22Rv1 (cell line): ENCODE data around the gene BCR.

Source experiments
- H3K27ac ChIP-seq: fragments of 450-650 bp; 2 replicates; pipeline ENCODE4 v1.5.1; 2017
- CTCF ChIP-seq: fragments of 450-650 bp; IDR thresholded peaks from 2 replicates; pipeline ENCODE4 v1.5.1; 2017; ENCODE audit warnings: mild to moderate bottlenecking
- ZFX ChIP-seq: fragments of 450-650 bp; IDR thresholded peaks from 2 replicates; pipeline ENCODE4 v1.6.1; 2017; ENCODE audit warnings: antibody characterized with exemption, borderline replicate concordance

Gene BCR

DNA sequence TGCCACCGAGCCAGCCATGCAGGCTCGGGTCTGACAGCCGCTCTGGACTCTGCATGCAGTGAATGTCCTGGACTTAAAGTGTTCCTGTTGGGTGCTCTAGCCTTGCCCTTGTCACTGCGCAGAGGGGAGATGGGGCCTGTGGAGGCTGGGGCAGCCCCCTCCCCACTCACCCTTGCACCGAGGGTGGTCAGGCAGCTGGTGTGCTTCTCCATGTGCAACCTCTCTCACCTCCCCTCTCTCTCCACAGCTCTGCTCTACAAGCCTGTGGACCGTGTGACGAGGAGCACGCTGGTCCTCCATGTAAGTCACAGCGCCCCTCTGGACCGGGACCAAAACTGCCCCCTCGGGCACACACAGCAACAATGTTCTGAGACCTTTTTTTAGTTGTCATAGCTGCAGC is 92.5 kb downstream of the BCR start:
- no peak overlapping the region for H3K27ac ChIP-seq
- no peak for TF ChIP-seq CTCF
- no peak for TF ChIP-seq ZFX

DNA sequence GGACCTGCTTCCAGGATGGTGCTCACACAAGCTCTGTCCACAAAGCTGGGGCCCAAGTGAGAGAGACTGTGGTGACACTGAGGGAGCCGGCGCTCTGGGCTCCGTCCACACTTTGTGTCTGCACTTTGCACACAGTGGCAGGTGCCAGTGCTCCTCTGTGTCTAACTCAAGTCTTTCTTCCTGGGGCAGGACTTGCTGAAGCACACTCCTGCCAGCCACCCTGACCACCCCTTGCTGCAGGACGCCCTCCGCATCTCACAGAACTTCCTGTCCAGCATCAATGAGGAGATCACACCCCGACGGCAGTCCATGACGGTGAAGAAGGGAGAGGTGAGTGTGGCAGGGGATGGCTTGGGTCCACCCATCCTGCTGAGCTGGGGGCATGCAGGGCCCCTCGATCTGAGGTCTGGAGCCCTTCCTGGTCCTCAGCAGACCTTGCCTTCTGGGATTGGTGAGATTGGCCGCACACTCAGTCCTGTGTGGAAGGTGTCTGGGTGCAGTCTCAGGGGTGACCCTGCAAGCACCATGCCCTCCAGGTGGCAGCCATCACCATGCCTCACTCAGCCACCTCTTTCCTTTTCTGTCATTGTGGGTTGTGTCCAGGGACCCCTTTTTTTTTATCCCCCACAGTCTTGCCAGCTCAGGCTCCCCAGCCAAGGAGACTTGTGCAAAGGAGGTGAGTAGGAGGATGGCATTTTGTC is 93.3 kb downstream of the BCR start:
- H3K27ac ChIP-seq = no peak overlapping the region
- TF ChIP-seq CTCF (no peak), ZFX (no peak)

DNA sequence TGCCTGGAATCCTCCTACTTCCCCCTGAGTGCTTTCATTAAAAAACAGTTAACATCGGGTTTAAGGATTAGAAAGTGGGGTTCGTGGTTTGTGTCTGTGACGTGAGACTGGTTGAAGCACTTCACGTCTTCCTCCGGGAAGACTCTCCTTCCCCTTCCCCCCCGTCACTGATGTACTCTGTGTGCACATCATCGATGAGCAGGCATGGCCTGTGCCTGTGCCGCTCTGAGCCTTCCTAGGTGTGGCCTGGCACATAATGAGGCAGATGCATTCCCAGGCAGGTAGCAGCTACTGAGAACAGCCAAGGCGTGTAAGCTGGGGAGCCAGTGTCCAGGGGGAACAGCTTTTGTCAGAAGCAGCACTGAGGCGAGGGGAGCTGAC is 93.8 kb downstream of the BCR start:
- H3K27ac ChIP-seq = no peak overlapping the region
- TF ChIP-seq CTCF (no peak), ZFX (no peak)

DNA sequence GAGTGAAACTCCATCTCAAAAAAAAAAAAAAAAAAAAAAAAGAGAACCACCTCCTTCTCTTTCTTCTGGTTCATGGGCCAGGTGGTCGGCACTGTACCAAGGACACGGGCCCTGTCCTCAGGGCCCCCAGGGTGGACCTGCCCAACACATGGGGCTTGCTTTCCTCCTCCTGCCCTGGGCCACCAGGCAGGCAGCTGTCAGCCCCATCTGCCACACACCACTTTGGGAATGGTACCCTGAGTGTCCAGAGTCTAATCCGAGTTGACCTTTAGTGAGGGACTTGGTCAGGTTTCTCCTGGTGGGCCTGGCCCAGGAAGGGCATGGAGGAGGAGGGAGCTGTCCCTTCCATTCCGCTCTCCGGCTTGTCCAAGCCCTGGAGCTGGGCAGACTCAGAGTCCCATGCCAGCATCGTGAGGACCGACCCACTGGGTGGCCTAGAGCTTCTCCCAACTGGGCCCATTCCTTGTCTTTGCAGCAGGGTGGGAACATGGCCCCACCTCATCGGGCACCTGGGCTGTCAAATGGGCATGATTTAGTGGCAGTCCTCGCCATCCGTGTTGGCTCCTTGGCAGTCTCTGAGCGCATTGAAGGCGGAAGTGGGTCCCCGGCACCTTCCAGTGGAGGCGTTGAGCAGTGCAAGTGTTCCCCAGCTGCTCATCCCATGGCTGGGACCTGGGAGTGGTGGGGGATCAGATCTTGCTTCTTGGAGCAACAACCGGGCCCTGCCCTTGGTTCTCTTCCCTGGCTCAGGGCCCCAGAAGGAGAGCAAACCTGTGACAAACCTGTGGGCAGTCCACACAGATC is 94.8 kb downstream of the BCR start:
- H3K27ac ChIP-seq = no peak overlapping the region
- no peak for TF ChIP-seq ZFX
- TF ChIP-seq CTCF = no peak

DNA sequence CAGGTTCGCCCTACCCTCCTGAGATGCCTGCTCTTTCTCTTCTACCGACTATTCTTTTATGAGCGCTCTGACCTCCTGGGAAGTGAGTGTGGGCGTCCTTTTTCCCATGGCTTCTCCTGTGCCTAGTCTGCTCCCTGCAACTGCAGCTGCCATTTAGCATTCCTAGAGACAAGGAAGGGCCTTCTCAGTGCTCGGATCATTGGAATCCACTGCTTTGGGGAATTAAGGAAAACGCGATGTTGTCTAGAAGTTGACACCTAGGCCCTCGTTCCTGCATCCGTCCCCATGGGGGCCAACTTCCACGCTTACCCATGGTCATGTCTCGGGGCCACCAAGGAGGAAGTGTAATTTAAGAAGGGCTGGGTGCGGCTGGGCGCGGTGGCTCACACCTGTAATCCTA is 95.4 kb downstream of the BCR start:
- H3K27ac ChIP-seq = no peak overlapping the region
- TF ChIP-seq CTCF (no peak), ZFX (no peak)

DNA sequence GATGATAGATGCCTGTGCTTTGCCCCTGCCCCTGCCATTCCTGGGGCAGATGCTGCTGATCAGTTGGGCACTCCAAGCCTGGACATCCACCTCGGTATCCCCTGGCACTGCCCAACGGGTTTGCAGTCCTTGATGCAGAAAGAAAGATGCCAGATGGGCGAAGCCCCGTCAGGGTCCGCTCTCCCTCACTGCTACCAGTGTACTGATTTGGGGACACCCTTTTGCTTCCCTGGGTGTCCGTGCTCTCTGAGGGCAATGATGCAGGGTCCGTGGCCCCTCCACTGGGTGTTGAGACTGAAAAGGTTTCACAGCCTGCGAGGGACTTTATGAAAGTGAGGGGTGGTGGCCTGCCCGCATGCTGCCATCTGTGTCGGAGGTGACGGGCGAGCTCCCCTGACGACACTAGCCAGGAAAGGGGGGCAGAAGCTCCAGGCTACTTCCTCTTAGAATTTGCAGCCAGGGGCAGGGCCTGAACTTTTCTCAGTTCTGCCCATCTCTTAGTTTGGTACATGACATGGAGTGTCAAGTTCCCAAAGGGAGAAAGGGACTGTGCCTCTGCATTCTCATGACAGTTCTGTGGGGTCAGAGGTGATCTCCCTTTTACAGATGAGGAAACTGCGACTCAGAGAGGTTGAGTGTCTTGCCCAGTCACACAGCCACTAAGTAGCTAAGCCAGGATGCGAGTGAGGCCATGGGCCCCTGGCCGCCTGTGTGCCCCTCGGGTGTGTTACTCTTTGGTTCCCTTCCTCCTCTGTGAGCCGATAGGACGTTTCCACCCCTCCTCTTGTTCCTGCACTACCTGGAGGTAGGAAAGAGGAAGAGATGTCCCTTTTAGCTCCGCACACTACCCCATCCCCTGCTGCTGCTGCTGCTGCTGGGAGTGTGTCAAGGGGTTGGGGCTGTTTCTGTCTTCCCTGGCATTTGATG is 96.6 kb downstream of the BCR start:
- H3K27ac ChIP-seq = no peak overlapping the region
- TF ChIP-seq ZFX (no peak), CTCF (no peak)
